Gastroesophageal sphincter (tissue), 3 donors: ENCODE results near the gene NEK7.

Source experiments
- EP300 ChIP-seq: sonication (generic); formaldehyde crosslinking; IDR thresholded peaks from one replicate; pipeline ENCODE4 v1.6.1; 2017; ENCODE audit warnings: antibody characterized with exemption, mild to moderate bottlenecking
- POLR2A ChIP-seq, 2 donors: fragments of 450-650 bp; IDR thresholded peaks; one replicate each; pipeline ENCODE4 v1.6.1; 2017; ENCODE audit warnings: antibody characterized with exemption in 2 of 2, mild to moderate bottlenecking in 2 of 2, moderate library complexity in 1 of 2
- POLR2AphosphoS5 ChIP-seq: sonication (generic); formaldehyde crosslinking; IDR thresholded peaks from one replicate; pipeline ENCODE4 v1.6.1; 2017; ENCODE audit warnings: antibody characterized with exemption
- TF ChIP-seq, protein P1 (sequence below), 4 experiments: fragments of 200-600 bp in 2 of 4; fragments of 450-650 bp in 2 of 4; sonication (generic) in 1 of 4; IDR thresholded peaks; one replicate each; pipeline ENCODE4 v1.5.1; 2017 to 2019; ENCODE audit warnings: antibody characterized with exemption in 4 of 4, mild to moderate bottlenecking in 2 of 4, moderate library complexity in 2 of 4

- TF ChIP-seq, protein P1, sequence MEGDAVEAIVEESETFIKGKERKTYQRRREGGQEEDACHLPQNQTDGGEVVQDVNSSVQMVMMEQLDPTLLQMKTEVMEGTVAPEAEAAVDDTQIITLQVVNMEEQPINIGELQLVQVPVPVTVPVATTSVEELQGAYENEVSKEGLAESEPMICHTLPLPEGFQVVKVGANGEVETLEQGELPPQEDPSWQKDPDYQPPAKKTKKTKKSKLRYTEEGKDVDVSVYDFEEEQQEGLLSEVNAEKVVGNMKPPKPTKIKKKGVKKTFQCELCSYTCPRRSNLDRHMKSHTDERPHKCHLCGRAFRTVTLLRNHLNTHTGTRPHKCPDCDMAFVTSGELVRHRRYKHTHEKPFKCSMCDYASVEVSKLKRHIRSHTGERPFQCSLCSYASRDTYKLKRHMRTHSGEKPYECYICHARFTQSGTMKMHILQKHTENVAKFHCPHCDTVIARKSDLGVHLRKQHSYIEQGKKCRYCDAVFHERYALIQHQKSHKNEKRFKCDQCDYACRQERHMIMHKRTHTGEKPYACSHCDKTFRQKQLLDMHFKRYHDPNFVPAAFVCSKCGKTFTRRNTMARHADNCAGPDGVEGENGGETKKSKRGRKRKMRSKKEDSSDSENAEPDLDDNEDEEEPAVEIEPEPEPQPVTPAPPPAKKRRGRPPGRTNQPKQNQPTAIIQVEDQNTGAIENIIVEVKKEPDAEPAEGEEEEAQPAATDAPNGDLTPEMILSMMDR (IDR thresholded peaks at IDR 0.05), result peak in 3 of 4 experiments; percentile 37 to 44 (median 41)
- no peak for TF ChIP-seq POLR2AphosphoS5
- TF ChIP-seq POLR2A (IDR thresholded peaks at IDR 0.05), result no peak
- no peak for TF ChIP-seq EP300
These were observed 202.3 kb downstream of the NEK7 start for GRCh38 chr1:198359024-198359653.
